Measurements from ENCODE around the gene SERPINA12. TPM values are rescaled to one million over a fixed set of nuclear protein-coding genes. Genes with fewer than 3 reads are reported as not detected.

The SERPINA12 gene
- total RNA-seq, 2 experiments from 2014 or later, result not detected

- no peaks in the 10 kb centered on the region for H3K27me3 Mint-ChIP-seq (ENCODE audit: low read depth)
- H3K4me1 Mint-ChIP-seq (ENCODE audit: low read depth), result no peaks in the 10 kb centered on the region
- DNase-seq, result no peak
- no peak for ATAC-seq
- ChIA-PET CTCF (no interaction called here), POLR2A (no interaction called here)
- no peaks in the 10 kb centered on the region for H3K9me3 Mint-ChIP-seq (ENCODE audit: insufficient read depth)
- no peak overlapping the region for H3K27ac Mint-ChIP-seq
- no peak overlapping the region for H3K4me3 Mint-ChIP-seq
- no peaks in the 10 kb centered on the region for H3K36me3 Mint-ChIP-seq (ENCODE audit: low read depth)
Measured at GRCh38 chr14:94470311-94470710, 39.0 kb downstream of the SERPINA12 start.

- DNase-seq (no peak), ATAC-seq (no peak)
- Mint-ChIP-seq H3K4me3 (no peak overlapping the region), H3K27ac (no peak overlapping the region), H3K4me1 (ENCODE audit: low read depth) (no peaks in the 10 kb centered on the region), H3K27me3 (ENCODE audit: low read depth) (no peaks in the 10 kb centered on the region), H3K9me3 (ENCODE audit: insufficient read depth) (no peaks in the 10 kb centered on the region), H3K36me3 (ENCODE audit: low read depth) (no peaks in the 10 kb centered on the region)
- ChIA-PET CTCF (interaction anchor here (1.0 kb wide), 1 partner anchor 19 kb away, joined by 3 read pairs; no protein-coding TSS in a partner anchor), POLR2A (no interaction called here)
Measured at GRCh38 chr14:94469261-94469660, 40.0 kb downstream of the SERPINA12 start.

GRCh38 chr14:94467728-94468520 is 41.3 kb downstream of the SERPINA12 start:
- H3K27ac Mint-ChIP-seq, result no peak overlapping the region
- no peaks in the 10 kb centered on the region for H3K36me3 Mint-ChIP-seq (ENCODE audit: low read depth)
- H3K9me3 Mint-ChIP-seq (ENCODE audit: insufficient read depth), result no peaks in the 10 kb centered on the region
- H3K27me3 Mint-ChIP-seq (ENCODE audit: low read depth), result no peaks in the 10 kb centered on the region
- no peak overlapping the region for H3K4me3 Mint-ChIP-seq
- DNase-seq (no peak), ATAC-seq (no peak)
- ChIA-PET CTCF (no interaction called here), POLR2A (no interaction called here)
- no peaks in the 10 kb centered on the region for H3K4me1 Mint-ChIP-seq (ENCODE audit: low read depth)

- no peaks in the 10 kb centered on the region for H3K36me3 Mint-ChIP-seq (ENCODE audit: low read depth)
- ChIA-PET POLR2A (no interaction called here), CTCF (no interaction called here)
- no peaks in the 10 kb centered on the region for H3K27me3 Mint-ChIP-seq (ENCODE audit: low read depth)
- no peak overlapping the region for H3K4me3 Mint-ChIP-seq
- ATAC-seq (no peak), DNase-seq (no peak)
- no peak overlapping the region for H3K27ac Mint-ChIP-seq
- no peaks in the 10 kb centered on the region for H3K4me1 Mint-ChIP-seq (ENCODE audit: low read depth)
- H3K9me3 Mint-ChIP-seq (ENCODE audit: insufficient read depth), result no peaks in the 10 kb centered on the region
Measured at GRCh38 chr14:94466706-94467370, 42.4 kb downstream of the SERPINA12 start.

- H3K9me3 Mint-ChIP-seq (ENCODE audit: insufficient read depth), result no peaks in the 10 kb centered on the region
- POLR2A ChIA-PET, result no interaction called here
- DNase-seq (no peak), ATAC-seq (no peak)
- H3K4me3 Mint-ChIP-seq, result no peak overlapping the region
- CTCF ChIA-PET, result no interaction called here
- no peak overlapping the region for H3K27ac Mint-ChIP-seq
- H3K36me3 Mint-ChIP-seq (ENCODE audit: low read depth), result no peaks in the 10 kb centered on the region
- no peaks in the 10 kb centered on the region for H3K27me3 Mint-ChIP-seq (ENCODE audit: low read depth)
- H3K4me1 Mint-ChIP-seq (ENCODE audit: low read depth), result peaks cover 5% of the 10 kb centered on the region
Measured at GRCh38 chr14:94465042-94465441, 44.2 kb downstream of the SERPINA12 start.

- Mint-ChIP-seq H3K4me1 (ENCODE audit: low read depth) (peaks cover 5% of the 10 kb centered on the region), H3K4me3 (no peak overlapping the region), H3K27me3 (ENCODE audit: low read depth) (no peaks in the 10 kb centered on the region), H3K36me3 (ENCODE audit: low read depth) (no peaks in the 10 kb centered on the region), H3K27ac (no peak overlapping the region), H3K9me3 (ENCODE audit: insufficient read depth) (no peaks in the 10 kb centered on the region)
- ChIA-PET CTCF (interaction anchor here (1.0 kb wide), 1 partner anchor 22 kb away, joined by 3 read pairs; no protein-coding TSS in a partner anchor), POLR2A (no interaction called here)
- ATAC-seq (no peak), DNase-seq (no peak)
Measured at GRCh38 chr14:94464290-94464689, 45.0 kb downstream of the SERPINA12 start.

- Mint-ChIP-seq H3K4me1 (ENCODE audit: low read depth) (peaks cover 5% of the 10 kb centered on the region), H3K27ac (no peak overlapping the region), H3K27me3 (ENCODE audit: low read depth) (peaks cover 1% of the 10 kb centered on the region), H3K4me3 (no peak overlapping the region), H3K36me3 (ENCODE audit: low read depth) (no peaks in the 10 kb centered on the region), H3K9me3 (ENCODE audit: insufficient read depth) (no peaks in the 10 kb centered on the region)
- no peak for DNase-seq
- ChIA-PET CTCF (no interaction called here), POLR2A (no interaction called here)
- no peak for ATAC-seq
Measured at GRCh38 chr14:94462763-94463572, 46.3 kb downstream of the SERPINA12 start.

- Mint-ChIP-seq H3K4me3 (no peak overlapping the region), H3K27ac (no peak overlapping the region), H3K27me3 (ENCODE audit: low read depth) (peaks cover 8% of the 10 kb centered on the region), H3K36me3 (ENCODE audit: low read depth) (no peaks in the 10 kb centered on the region), H3K9me3 (ENCODE audit: insufficient read depth) (no peaks in the 10 kb centered on the region), H3K4me1 (ENCODE audit: low read depth) (peaks cover 5% of the 10 kb centered on the region)
- ChIA-PET CTCF (no interaction called here), POLR2A (no interaction called here)
- ATAC-seq, result no peak
- DNase-seq, result no peak
Measured at GRCh38 chr14:94462219-94462551, 47.1 kb downstream of the SERPINA12 start.

GRCh38 chr14:94461526-94462218 is 47.6 kb downstream of the SERPINA12 start:
- H3K36me3 Mint-ChIP-seq (ENCODE audit: low read depth), result no peaks in the 10 kb centered on the region
- H3K27me3 Mint-ChIP-seq (ENCODE audit: low read depth), result peaks cover 12% of the 10 kb centered on the region
- ChIA-PET POLR2A (no interaction called here), CTCF (no interaction called here)
- H3K27ac Mint-ChIP-seq, result no peak overlapping the region
- H3K9me3 Mint-ChIP-seq (ENCODE audit: insufficient read depth), result no peaks in the 10 kb centered on the region
- DNase-seq (no peak), ATAC-seq (no peak)
- H3K4me1 Mint-ChIP-seq (ENCODE audit: low read depth), result peaks cover 5% of the 10 kb centered on the region
- H3K4me3 Mint-ChIP-seq, result no peak overlapping the region

GRCh38 chr14:94460631-94461416 is 48.4 kb downstream of the SERPINA12 start:
- H3K4me3 Mint-ChIP-seq, result no peak overlapping the region
- H3K36me3 Mint-ChIP-seq (ENCODE audit: low read depth), result no peaks in the 10 kb centered on the region
- H3K9me3 Mint-ChIP-seq (ENCODE audit: insufficient read depth), result no peaks in the 10 kb centered on the region
- no peak for DNase-seq
- ChIA-PET CTCF (no interaction called here), POLR2A (no interaction called here)
- no peak for ATAC-seq
- H3K27me3 Mint-ChIP-seq (ENCODE audit: low read depth), result peaks cover 13% of the 10 kb centered on the region
- H3K4me1 Mint-ChIP-seq (ENCODE audit: low read depth), result peaks cover 5% of the 10 kb centered on the region
- no peak overlapping the region for H3K27ac Mint-ChIP-seq

GRCh38 chr14:94458558-94459205 is 50.6 kb downstream of the SERPINA12 start:
- Mint-ChIP-seq H3K4me1 (ENCODE audit: low read depth) (peaks cover 5% of the 10 kb centered on the region), H3K9me3 (ENCODE audit: insufficient read depth) (no peaks in the 10 kb centered on the region)

More at GRCh38 chr14:94458558-94459205, 50.6 kb downstream of the SERPINA12 start:
- ATAC-seq (no peak), DNase-seq (no peak)
- ChIA-PET POLR2A (no interaction called here), CTCF (interaction anchor here (1.2 kb wide), 1 partner anchor 27 kb away, joined by 3 read pairs; no protein-coding TSS in a partner anchor)
- H3K36me3 Mint-ChIP-seq (ENCODE audit: low read depth), result no peaks in the 10 kb centered on the region
- H3K27me3 Mint-ChIP-seq (ENCODE audit: low read depth), result peaks cover 17% of the 10 kb centered on the region
- no peak overlapping the region for H3K4me3 Mint-ChIP-seq
- H3K27ac Mint-ChIP-seq, result no peak overlapping the region
